ENCODE data around the gene CD48.
"Not testable (repeated sequence)": the region's sequence is repeated elsewhere in the genome, so short reads cannot be mapped to it uniquely, and the experiment has no call there.

CD48 gene

GRCh38 chr1:160741612-160742348 lies 30.2 kb upstream of the CD48 start:
- DNase-seq = no peak

GRCh38 chr1:160741092-160741501 lies 29.5 kb upstream of the CD48 start:
- no peak for DNase-seq

- DNase-seq = no peak
Measured at GRCh38 chr1:160740133-160740688, 28.6 kb upstream of the CD48 start.

GRCh38 chr1:160739098-160739511 lies 27.5 kb upstream of the CD48 start, which contains the start of gene SLAMF7:
SLAMF7 (plus strand) TSS chr1:160739247; CDS start chr1:160739302, 55 bp downstream.
- no peak for DNase-seq

GRCh38 chr1:160738271-160738670 lies 26.6 kb upstream of the CD48 start:
- no peak for DNase-seq

GRCh38 chr1:160734301-160734700 lies 22.7 kb upstream of the CD48 start:
- DNase-seq = no peak

- no peak for DNase-seq
Measured at GRCh38 chr1:160733898-160734297, 22.3 kb upstream of the CD48 start.

- DNase-seq = no peak
Measured at GRCh38 chr1:160731990-160732389, 20.4 kb upstream of the CD48 start.

GRCh38 chr1:160731564-160731963 lies 19.9 kb upstream of the CD48 start:
- DNase-seq = not testable (repeated sequence)

GRCh38 chr1:160727316-160727640 lies 15.7 kb upstream of the CD48 start:
- DNase-seq = no peak

- DNase-seq = peak; percentile 68
Measured at GRCh38 chr1:160726498-160727315, 15.1 kb upstream of the CD48 start.

GRCh38 chr1:160726114-160726497 lies 14.5 kb upstream of the CD48 start:
- no peak for DNase-seq

GRCh38 chr1:160724465-160725242 lies 13.0 kb upstream of the CD48 start:
- no peak for DNase-seq

- DNase-seq = no peak
Measured at GRCh38 chr1:160723332-160723731, 11.7 kb upstream of the CD48 start.

GRCh38 chr1:160722726-160723125 lies 11.1 kb upstream of the CD48 start:
- no peak for DNase-seq

- DNase-seq = no peak
Measured at GRCh38 chr1:160721473-160721872, 9.9 kb upstream of the CD48 start.

- DNase-seq = no peak
Measured at GRCh38 chr1:160720356-160721085, 8.9 kb upstream of the CD48 start.

- DNase-seq = no peak
Measured at GRCh38 chr1:160718210-160718609, 6.6 kb upstream of the CD48 start.

GRCh38 chr1:160717306-160717705 lies 5.7 kb upstream of the CD48 start:
- DNase-seq = no peak

GRCh38 chr1:160716013-160716412 lies 4.4 kb upstream of the CD48 start:
- no peak for DNase-seq

GRCh38 chr1:160714034-160714648 lies 2.5 kb upstream of the CD48 start:
- not testable (repeated sequence) for DNase-seq

- no peak for DNase-seq
Measured at GRCh38 chr1:160713161-160713560, 1.5 kb upstream of the CD48 start.
